Large intestine (tissue), 3 donors: ENCODE data around the gene LETMD1. TPM values are rescaled to one million over a fixed set of nuclear protein-coding genes. Genes with fewer than 3 reads are reported as not detected.

Experiments used
- DNase-seq, 2 donors: peaks; one replicate each; pipeline versions ENCODE4 v3.0.0 to v3.0.0-alpha.2; 2013
- H3K27ac ChIP-seq: one replicate; pipeline ENCODE4 v1.5.1; 2013; ENCODE audit warnings: low read length
- H3K27me3 ChIP-seq: 2 replicates; pipeline ENCODE4 v1.6.1; 2013; ENCODE audit warnings: low read length; ENCODE audit not compliant: control insufficient read depth, insufficient read depth
- H3K36me3 ChIP-seq: 2 replicates; pipeline ENCODE4 v1.6.1; 2013; ENCODE audit warnings: low read length; ENCODE audit not compliant: control insufficient read depth, insufficient read depth
- H3K4me1 ChIP-seq: one replicate; pipeline ENCODE4 v1.6.1; 2013; ENCODE audit warnings: low read length; ENCODE audit not compliant: control insufficient read depth, insufficient read depth
- H3K4me3 ChIP-seq: one replicate; pipeline ENCODE4 v1.5.1; 2013; ENCODE audit warnings: low read length
- H3K9me3 ChIP-seq: one replicate; pipeline ENCODE4 v1.6.1; 2013; ENCODE audit warnings: mild to moderate bottlenecking, low read depth, low read length, moderate library complexity; ENCODE audit not compliant: control insufficient read depth
- WGBS: methylation state at CpG from one replicate; pipeline ENCODE4 v1.1.5; 2013; ENCODE audit warnings: low lambda C conversion rate; ENCODE audit not compliant: insufficient coverage; 5-methylcytosine and 5-hydroxymethylcytosine counted together
- polyA plus RNA-seq: library from polyadenylated mRNA; unstranded; fragments of 120-200 nt; gene quantifications from one replicate; pipeline ENCODE4 v1.2.1, GENCODE V29; 2013

LETMD1 gene
- polyA plus RNA-seq, 1 donor, result 180 TPM

DNA sequence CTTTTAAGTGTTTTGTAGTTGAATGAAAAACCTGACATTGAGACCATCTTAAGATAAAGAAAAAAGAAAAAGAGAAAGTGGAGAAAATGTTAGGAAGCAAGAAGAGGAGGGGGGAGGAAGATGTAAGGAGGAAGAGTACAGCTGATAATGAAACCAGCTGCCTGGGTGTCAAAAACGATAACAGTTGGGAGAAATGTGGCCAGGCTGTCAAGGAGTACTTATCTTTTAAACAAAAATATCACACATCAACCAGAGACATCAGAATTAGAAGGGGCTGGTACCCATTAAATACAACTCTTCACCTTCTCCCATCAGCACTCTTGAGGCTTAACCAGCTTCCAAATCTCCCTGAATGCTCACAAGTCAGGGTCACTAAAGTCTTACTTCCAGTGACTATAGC is 26.4 kb upstream of the LETMD1 start:
- Histone ChIP-seq H3K27ac (peak overlapping the region; percentile 98), H3K9me3 (no peaks in the 10 kb centered on the region), H3K4me3 (no peak overlapping the region), H3K4me1 (peaks cover 33% of the 10 kb centered on the region), H3K27me3 (no peaks in the 10 kb centered on the region), H3K36me3 (peaks cover 2% of the 10 kb centered on the region)
- DNase-seq, result no peak
- no CpG with 5 or more reads among the region's 1 CpG for WGBS

DNA sequence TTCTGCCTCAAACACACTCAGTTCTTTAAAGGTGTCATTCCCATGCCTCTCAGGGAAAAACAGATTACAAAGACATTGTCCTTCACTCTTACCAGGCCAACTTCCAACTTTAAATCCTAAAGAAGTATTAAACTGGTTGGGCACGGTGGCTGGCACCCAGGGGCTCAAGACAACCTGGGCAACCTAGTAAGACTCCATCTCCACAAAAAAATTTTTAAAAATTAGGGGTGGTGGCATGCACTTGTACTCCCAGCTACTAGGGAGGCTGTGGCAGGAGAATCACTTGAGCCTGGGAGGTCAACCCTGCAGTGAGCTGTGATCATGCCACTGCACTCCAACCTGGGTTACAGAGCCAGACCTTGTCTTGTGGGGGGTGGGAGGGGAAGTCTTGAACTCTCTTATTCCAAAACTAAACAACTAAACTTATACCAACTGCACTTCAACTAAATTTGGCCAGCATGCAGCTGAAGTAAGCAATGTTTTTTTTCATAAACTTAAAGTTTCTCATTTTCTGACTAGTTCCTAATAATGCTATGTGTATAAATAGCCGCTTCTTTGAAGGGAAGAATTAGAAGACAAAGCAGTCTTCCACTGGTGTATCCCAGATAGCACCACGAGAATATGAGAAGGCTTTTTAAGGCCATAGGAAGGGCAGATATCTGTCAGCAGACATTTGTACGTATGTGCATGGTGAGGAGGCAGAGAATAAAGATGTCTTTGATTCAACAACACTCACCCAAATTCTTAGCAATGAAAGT is 24.3 kb upstream of the LETMD1 start:
- WGBS, result 18% methylated on average over 2 of the region's 4 CpGs

DNA sequence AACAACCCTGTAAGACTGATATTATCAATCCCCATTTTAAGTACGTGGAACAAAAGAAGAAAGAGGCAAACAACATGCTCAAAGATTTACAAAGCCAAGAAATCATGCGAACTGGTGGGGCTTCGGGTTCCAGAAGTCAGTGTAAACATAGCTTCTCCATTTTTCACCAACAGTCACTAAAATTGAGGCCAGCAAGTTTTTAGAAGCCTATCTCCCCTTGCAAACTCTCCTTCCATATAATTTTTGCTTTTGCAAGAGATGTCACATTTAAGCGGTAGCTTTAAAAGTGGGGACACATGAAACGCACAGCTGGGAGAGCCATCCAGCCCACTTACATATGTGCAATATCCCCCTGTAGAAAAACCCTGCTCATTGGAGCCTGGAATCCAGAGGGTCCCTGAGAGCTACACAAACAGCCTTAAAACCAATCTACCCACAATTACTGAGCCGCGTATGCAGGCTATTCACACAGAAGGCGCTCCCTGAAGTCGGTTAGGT is 22.7 kb upstream of the LETMD1 start:
- WGBS, result 20% methylated on average over 1 of the region's 9 CpGs
- Histone ChIP-seq H3K4me1 (peaks cover 50% of the 10 kb centered on the region), H3K36me3 (peaks cover 2% of the 10 kb centered on the region), H3K27ac (peak overlapping the region; percentile 98), H3K27me3 (no peaks in the 10 kb centered on the region), H3K4me3 (peak overlapping the region; percentile 83), H3K9me3 (no peaks in the 10 kb centered on the region)
- DNase-seq, result no peak

More for the DNA sequence above, 24.3 kb upstream of the LETMD1 start:
- H3K4me3 ChIP-seq, result peak overlapping the region; percentile 83
- H3K9me3 ChIP-seq, result no peaks in the 10 kb centered on the region
- H3K27me3 ChIP-seq, result no peaks in the 10 kb centered on the region
- DNase-seq, result peak in 1 of 2 donors; percentile 48
- H3K27ac ChIP-seq, result peak overlapping the region; percentile 98
- peaks cover 2% of the 10 kb centered on the region for H3K36me3 ChIP-seq
- H3K4me1 ChIP-seq, result peaks cover 42% of the 10 kb centered on the region

DNA sequence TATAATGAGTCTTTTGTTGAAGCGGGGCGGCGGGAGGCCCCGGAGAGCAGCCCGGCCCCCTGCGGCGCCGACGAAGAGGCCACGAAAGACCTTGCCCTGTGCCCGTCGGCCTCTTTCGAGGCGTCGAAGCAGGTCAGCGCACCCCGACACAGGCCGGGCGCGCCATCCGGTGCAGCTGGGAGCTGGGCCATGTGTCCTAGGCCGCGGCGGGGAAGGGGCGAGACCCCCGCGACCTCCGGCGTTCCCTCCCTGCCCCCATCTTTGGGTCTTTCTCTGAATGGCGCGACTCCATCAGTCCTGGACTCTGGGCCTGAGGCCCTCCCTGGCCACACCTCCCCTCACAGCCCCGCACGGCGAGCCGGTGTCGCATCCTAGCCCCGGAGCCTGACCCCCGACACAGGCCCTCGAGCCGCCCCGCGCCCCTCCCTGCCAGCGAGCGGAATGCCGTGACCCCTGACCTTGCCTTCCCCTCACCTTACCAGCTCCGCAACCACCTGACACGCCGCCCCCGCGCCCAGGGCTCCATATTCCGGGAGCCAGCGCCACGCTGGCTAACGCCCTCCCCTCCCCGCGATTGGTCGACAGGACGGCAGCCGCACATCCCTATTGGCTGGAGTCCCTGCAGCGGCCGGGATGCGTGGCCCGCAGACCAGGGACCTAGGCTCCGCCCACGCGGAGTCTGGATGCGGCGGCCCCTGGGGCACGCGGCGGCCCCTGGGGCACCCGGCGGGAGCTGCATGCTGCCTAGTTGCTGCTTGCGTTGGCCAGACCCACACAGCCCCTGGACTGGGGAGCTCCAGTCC is 22.1 kb upstream of the LETMD1 start, which contains the start of gene SLC11A2:
Gene SLC11A2 (minus strand): TSS at position 549 of the 803 bp plus-strand sequence. CDS start 15,656 bp downstream, outside the sequence.
- no peaks in the 10 kb centered on the region for H3K27me3 ChIP-seq
- no peaks in the 10 kb centered on the region for H3K36me3 ChIP-seq
- WGBS, result no CpG with 5 or more reads among the region's 74 CpGs
- peak; percentile 97 to 99 for DNase-seq
- peak within 1 kb of the TSS; percentile 83 for H3K4me3 ChIP-seq
- H3K4me1 ChIP-seq, result peaks cover 50% of the 10 kb centered on the region
- H3K9me3 ChIP-seq, result no peaks in the 10 kb centered on the region
- peak within 1 kb of the TSS; percentile 98 for H3K27ac ChIP-seq

DNA sequence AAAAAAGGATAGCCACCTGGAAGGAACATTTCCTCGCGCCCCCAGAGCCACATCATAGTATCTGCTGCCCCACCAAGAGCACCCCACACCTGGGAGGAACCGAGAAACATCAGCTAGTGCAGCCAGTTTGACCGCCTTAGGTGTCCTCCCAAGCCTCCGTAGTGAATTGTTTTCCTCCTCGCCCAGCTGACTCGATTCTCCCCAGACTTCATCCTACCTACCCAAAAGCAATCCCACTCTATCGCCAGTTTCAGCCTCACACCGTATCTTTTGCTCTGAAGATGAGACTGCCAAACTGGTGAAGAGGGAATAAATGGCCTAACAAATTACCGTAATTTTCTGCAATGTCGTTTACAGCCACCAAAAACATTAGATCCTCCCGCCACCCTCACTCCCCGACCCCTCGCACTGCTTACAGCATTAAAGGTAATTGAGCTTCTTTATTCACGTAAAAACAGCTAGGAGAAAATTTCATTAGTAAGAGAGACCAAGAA is 20.7 kb upstream of the LETMD1 start:
- H3K9me3 ChIP-seq, result no peaks in the 10 kb centered on the region
- H3K27me3 ChIP-seq, result no peaks in the 10 kb centered on the region
- H3K4me1 ChIP-seq, result peaks cover 38% of the 10 kb centered on the region
- 93% methylated on average over 4 of the region's 15 CpGs for WGBS
- DNase-seq, result peak in 1 of 2 donors; percentile 17
- peak overlapping the region; percentile 30 for H3K4me3 ChIP-seq
- H3K36me3 ChIP-seq, result no peaks in the 10 kb centered on the region
- peak overlapping the region; percentile 83 for H3K27ac ChIP-seq

DNA sequence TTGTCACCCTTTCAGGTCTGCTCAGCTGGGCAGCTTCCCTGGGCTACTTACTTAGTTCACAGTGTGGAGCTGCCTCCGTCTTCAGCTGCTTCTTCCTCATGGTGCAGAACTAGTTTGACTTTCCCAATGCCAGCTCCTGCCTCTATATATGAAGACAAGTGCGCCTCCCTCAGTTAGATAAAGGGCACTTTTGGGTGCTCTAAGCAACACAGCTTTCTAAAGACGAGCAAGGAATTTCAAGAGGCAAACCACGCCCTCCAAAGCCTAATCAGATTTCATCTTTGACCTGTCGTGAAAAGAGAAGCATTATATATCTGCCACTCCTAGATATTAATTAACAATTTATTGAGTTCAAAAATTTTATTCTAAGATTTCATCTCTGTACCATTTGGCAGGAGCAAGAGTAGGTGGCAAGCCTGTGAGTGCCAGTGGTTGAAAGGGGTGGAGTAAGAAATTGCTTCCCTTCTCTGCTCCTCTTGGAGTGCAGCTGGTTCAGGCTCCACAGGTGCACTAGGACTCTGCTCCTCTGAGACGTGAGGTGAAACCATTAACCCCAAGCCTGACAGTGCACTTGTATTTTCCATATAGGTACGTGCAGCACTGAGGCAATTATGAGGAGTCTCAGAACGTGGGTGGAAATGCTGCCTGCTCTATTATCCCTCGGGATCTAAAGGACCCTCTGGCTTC is 19.9 kb upstream of the LETMD1 start:
- peak overlapping the region; percentile 30 for H3K4me3 ChIP-seq
- peak overlapping the region; percentile 83 for H3K27ac ChIP-seq
- DNase-seq, result peak; percentile 74 to 95
- H3K9me3 ChIP-seq, result no peaks in the 10 kb centered on the region
- 0% methylated on average over 1 of the region's 9 CpGs for WGBS
- no peaks in the 10 kb centered on the region for H3K27me3 ChIP-seq
- peaks cover 30% of the 10 kb centered on the region for H3K4me1 ChIP-seq
- no peaks in the 10 kb centered on the region for H3K36me3 ChIP-seq

DNA sequence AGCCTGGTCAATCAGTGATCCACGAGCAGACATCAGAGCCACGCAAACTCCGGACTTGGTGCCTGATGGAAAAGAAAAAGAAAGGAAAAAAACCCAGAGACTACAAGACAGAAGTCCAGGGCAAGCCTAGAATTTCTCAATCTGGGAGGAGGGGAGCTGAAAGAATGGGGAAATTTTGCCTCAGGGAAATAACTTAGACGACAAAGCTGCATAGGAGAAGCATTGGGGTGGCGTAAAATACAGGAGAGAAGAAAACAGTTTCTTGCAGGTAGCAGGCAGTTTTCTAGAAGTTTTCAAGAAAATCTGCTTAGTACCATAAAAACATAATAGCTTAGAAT is 19.3 kb upstream of the LETMD1 start:
- peaks cover 25% of the 10 kb centered on the region for H3K4me1 ChIP-seq
- DNase-seq, result peak in 1 of 2 donors; percentile 63
- peak overlapping the region; percentile 30 for H3K4me3 ChIP-seq
- peak overlapping the region; percentile 83 for H3K27ac ChIP-seq
- no peaks in the 10 kb centered on the region for H3K27me3 ChIP-seq
- WGBS, result no CpG with 5 or more reads among the region's 5 CpGs
- H3K9me3 ChIP-seq, result no peaks in the 10 kb centered on the region
- H3K36me3 ChIP-seq, result no peaks in the 10 kb centered on the region

DNA sequence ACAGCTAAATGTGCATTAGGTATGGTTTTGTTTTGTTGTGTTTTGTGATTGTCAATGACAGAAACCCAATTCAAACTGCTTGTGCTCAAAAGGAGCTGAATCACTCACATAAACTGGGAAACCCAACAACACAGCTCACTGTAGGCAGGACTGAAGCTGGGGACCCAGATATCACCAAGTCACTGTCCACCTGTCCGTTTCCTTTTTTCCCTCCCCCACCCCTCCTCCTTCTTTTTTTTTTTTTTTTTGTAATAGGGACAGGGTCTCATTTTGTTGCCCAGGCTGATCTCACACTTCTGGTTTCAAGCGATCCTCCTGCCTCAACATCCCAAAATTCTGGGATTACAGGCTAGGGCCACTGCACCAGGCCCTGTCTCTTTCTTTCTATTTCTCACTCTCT is 15.1 kb upstream of the LETMD1 start:
- Histone ChIP-seq H3K36me3 (no peaks in the 10 kb centered on the region), H3K27ac (no peak overlapping the region), H3K27me3 (no peaks in the 10 kb centered on the region), H3K9me3 (no peaks in the 10 kb centered on the region), H3K4me1 (peaks cover 12% of the 10 kb centered on the region), H3K4me3 (no peak overlapping the region)
- WGBS, result 100% methylated on average over 1 of the region's 2 CpGs
- DNase-seq, result no peak

DNA sequence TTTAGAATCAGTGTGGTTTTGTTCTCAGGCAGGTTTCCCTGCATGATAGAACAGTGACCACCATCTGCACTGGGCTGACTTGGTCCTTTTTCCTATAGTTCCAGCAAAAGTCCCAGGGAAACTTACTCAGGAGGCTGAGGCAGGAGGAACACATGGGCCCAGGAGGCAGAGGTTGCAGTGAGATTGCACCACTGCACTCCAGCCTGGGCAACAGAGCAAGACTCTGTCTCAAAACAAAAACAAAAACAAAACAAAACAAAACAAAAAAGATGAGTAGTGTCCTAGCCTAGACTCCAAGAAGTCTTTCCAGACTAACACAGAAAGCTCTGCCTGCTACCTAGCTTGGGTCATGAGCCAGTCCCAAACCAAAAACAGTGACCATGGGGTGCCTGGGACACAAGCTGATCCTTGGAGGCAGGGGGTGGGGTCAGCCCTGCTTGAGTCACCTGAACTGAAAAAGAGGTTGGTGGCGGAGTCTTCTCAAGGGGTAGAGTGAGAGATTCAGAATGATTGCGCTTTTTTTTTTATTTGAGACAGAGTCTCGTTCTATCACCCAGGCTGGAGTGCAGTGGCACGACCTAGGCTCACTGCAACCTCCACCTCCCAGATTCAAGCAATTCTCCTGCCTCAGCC is 14.6 kb upstream of the LETMD1 start:
- H3K27ac ChIP-seq, result no peak overlapping the region
- WGBS, result no CpG with 5 or more reads among the region's 4 CpGs
- no peak for DNase-seq
- H3K9me3 ChIP-seq, result no peaks in the 10 kb centered on the region
- H3K27me3 ChIP-seq, result no peaks in the 10 kb centered on the region
- peaks cover 12% of the 10 kb centered on the region for H3K4me1 ChIP-seq
- H3K36me3 ChIP-seq, result no peaks in the 10 kb centered on the region
- no peak overlapping the region for H3K4me3 ChIP-seq
